Karpas-422 (cell line): Measurements from ENCODE around the gene UBE4A. TPM values are rescaled to one million over a fixed set of nuclear protein-coding genes. Genes with fewer than 3 reads are reported as not detected.

Experiments
- DNase-seq: peaks from one replicate; pipeline ENCODE4 v3.0.0-alpha.2; 2015
- H2AFZ ChIP-seq: fragments of 200-600 bp; sonication (generic); 2 replicates; pipeline ENCODE4 v1.6.1; 2014; ENCODE audit warnings: antibody characterized with exemption, low read length, mixed read lengths
- H3K27ac ChIP-seq: fragments of 200-600 bp; sonication (generic); 2 replicates; pipeline ENCODE4 v1.5.1; 2014; ENCODE audit warnings: mild to moderate bottlenecking, low read length, moderate library complexity
- H3K27me3 ChIP-seq: fragments of 200-600 bp; sonication (generic); 2 replicates; pipeline ENCODE4 v1.6.1; 2014; ENCODE audit warnings: low read length, mixed read lengths
- H3K36me3 ChIP-seq: fragments of 200-600 bp; sonication (generic); 2 replicates; pipeline ENCODE4 v1.6.1; 2014; ENCODE audit warnings: low read length, mixed read lengths; ENCODE audit not compliant: insufficient read depth
- H3K4me1 ChIP-seq: fragments of 200-600 bp; sonication (generic); 2 replicates; pipeline ENCODE4 v1.6.1; 2014; ENCODE audit warnings: mild to moderate bottlenecking, low read length, mixed read lengths
- H3K4me2 ChIP-seq: fragments of 200-600 bp; sonication (generic); 2 replicates; pipeline ENCODE4 v1.6.1; 2014; ENCODE audit warnings: low read length, low read depth, mild to moderate bottlenecking; ENCODE audit not compliant: poor library complexity, severe bottlenecking
- H3K4me3 ChIP-seq: fragments of 200-600 bp; sonication (generic); 2 replicates; pipeline ENCODE4 v1.5.1; 2014; ENCODE audit warnings: mild to moderate bottlenecking, antibody characterized with exemption, low read length, mixed read lengths
- H3K79me2 ChIP-seq: fragments of 200-600 bp; sonication (generic); 2 replicates; pipeline ENCODE4 v1.6.1; 2014; ENCODE audit warnings: mild to moderate bottlenecking, low read length, mixed read lengths
- H3K9ac ChIP-seq: fragments of 200-600 bp; sonication (generic); 2 replicates; pipeline ENCODE4 v1.6.0; 2014; ENCODE audit warnings: low read length
- H3K9me2 ChIP-seq: fragments of 200-600 bp; sonication (generic), shearing (Covaris generic); replicated peaks from 2 replicates; pipeline ENCODE4 v1.6.0; 2014; ENCODE audit warnings: mild to moderate bottlenecking, low read length, moderate library complexity; ENCODE audit not compliant: insufficient read depth
- H3K9me3 ChIP-seq: fragments of 300-700, 200-600 bp; sonication (generic); 2 replicates; pipeline ENCODE4 v1.6.1; 2014; ENCODE audit warnings: low read length, mixed read lengths
- H4K20me1 ChIP-seq: fragments of 200-600 bp; sonication (generic); 2 replicates; pipeline ENCODE4 v1.6.1; 2014; ENCODE audit warnings: mild to moderate bottlenecking, antibody characterized with exemption, low read length, low read depth; ENCODE audit not compliant: insufficient read depth
- total RNA-seq: library from RNA; depleted of rRNA; stranded (reverse); fragments of >200 nt; shearing (Covaris generic); gene quantifications from 2 replicates; pipeline ENCODE4 v1.2.3, GENCODE V29; 2014; ENCODE audit warnings: low replicate concordance

Gene UBE4A
- total RNA-seq, 1 experiment from 2014 or later = 26.3 TPM

DNA sequence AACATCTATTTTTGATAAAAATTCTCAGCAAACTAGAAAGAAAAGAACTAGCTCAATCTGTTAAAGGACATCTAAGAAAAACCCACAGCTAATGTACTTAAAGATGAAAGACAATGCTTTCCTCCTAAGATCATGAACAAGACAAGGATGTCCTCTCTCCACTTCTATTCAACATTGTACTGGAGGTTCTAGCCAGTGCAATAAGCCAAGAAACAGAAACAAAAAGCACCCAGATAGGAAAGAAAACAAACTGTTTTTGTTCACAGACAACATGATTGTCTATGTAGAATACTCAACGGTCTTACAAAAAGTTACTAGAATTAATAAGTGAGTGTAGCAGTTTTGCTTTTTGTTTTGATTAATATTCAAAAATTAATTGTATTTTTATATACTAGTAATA, 24.7 kb upstream of the UBE4A start:
- no peak overlapping the region for H3K4me3 ChIP-seq
- H3K9me2 ChIP-seq = no peaks in the 10 kb centered on the region; the same call in 1 of the 2 replicates
- no peak overlapping the region for H3K9ac ChIP-seq
- peaks cover under 1% of the 10 kb centered on the region for H3K4me1 ChIP-seq
- H3K27me3 ChIP-seq = no peaks in the 10 kb centered on the region
- H2AFZ ChIP-seq = no peak overlapping the region
- no peaks in the 10 kb centered on the region for H3K36me3 ChIP-seq
- H3K27ac ChIP-seq = no peak overlapping the region
- peak; percentile 27 for DNase-seq
- no peaks in the 10 kb centered on the region for H3K9me3 ChIP-seq
- no peaks in the 10 kb centered on the region for H4K20me1 ChIP-seq
- H3K4me2 ChIP-seq = no peak overlapping the region
- H3K79me2 ChIP-seq = no peaks in the 10 kb centered on the region

DNA sequence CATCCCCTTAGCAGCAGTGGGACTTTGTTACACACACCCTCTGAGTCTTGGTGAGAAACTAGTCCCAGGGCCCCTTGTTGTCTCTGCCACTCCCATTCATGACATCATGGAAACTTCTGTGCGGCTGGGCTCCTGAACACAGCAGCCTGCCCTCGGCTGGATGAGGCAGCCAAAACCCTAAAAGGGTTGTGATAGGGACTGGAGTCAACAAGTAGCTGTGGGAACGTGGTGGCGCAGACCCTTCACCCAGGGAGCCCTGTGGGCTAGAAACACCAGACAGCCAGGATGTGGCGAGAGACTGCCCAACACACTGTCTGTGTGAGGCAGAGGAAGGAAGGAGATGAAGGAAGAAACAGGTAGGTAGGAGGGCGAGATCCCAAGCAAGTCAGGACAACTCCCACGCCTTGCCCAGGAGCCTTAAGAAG, 20.8 kb upstream of the UBE4A start:
- no peaks in the 10 kb centered on the region for H3K79me2 ChIP-seq
- no peak for DNase-seq
- H3K4me1 ChIP-seq = peaks cover 36% of the 10 kb centered on the region
- no peak overlapping the region for H3K27ac ChIP-seq
- H3K27me3 ChIP-seq = no peaks in the 10 kb centered on the region
- no peak overlapping the region for H3K9ac ChIP-seq
- H3K36me3 ChIP-seq = no peaks in the 10 kb centered on the region
- H3K9me3 ChIP-seq = no peaks in the 10 kb centered on the region
- no peak overlapping the region for H2AFZ ChIP-seq
- no peaks in the 10 kb centered on the region; the same call in 1 of the 2 replicates for H3K9me2 ChIP-seq
- no peaks in the 10 kb centered on the region for H4K20me1 ChIP-seq
- no peak overlapping the region for H3K4me3 ChIP-seq
- H3K4me2 ChIP-seq = no peak overlapping the region

DNA sequence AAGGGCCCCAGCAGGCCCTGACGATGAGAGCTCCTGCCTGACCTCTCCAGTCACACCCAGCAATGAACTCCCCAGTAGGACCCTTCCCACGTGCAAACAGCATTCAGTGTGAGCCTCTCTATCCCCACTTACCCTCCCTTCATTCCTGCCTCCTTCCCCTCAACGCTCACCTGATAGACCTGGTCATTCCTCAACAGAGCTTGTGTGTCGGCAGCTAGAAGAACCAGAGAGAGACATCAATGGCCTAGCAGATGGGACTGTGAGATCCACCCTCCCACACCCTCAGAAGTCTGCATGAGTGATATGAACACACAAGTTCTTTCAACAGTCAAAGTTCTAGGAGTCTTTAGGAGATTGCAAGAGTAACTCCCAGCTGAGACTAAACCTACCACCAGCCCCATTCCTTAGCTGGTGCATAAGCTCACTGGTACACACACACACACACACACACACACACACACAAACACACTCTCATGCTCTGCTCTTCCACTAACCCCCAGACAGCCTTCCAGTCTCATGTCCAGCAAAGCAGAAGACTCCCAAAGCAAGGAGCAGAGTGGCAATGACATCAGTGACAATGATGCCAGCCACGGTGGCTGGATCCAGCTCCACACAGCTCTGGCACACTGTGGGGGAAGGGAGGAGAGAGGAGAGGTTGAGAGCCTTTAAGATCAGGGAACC, 20.0 kb upstream of the UBE4A start:
- Histone ChIP-seq H3K27me3 (no peaks in the 10 kb centered on the region), H4K20me1 (no peaks in the 10 kb centered on the region), H3K9ac (no peak overlapping the region), H3K36me3 (no peaks in the 10 kb centered on the region), H3K4me2 (no peak overlapping the region), H2AFZ (no peak overlapping the region), H3K9me3 (no peaks in the 10 kb centered on the region), H3K27ac (no peak overlapping the region), H3K4me1 (peaks cover 40% of the 10 kb centered on the region), H3K79me2 (peaks cover 7% of the 10 kb centered on the region), H3K4me3 (no peak overlapping the region), H3K9me2 (no peaks in the 10 kb centered on the region)
- no peak for DNase-seq

DNA sequence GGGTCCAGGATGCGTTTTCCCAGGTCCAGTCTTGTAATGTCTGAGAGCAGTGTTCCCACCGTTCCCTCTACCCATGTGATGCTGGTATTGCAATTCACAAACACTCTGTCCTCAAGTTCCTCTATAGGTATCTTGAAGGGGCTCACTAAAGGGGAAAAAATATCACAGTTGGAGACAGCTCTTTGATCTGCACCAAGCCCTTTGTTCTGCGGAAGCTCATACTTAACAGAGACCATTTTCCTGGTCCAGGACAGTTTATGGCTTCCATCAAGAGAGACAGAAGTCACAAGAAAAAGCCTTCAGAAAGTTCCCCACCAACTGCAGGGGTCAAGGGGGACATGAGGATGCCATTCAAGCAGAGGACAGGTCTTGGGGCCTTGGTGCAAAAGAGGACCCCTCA, 19.0 kb upstream of the UBE4A start:
- Histone ChIP-seq H3K79me2 (peaks cover 17% of the 10 kb centered on the region), H2AFZ (no peak overlapping the region), H3K9me2 (no peaks in the 10 kb centered on the region), H3K27me3 (no peaks in the 10 kb centered on the region), H3K4me3 (no peak overlapping the region), H3K27ac (no peak overlapping the region), H3K4me1 (peaks cover 42% of the 10 kb centered on the region), H3K9ac (no peak overlapping the region), H3K36me3 (0 out of 2 replicates have a peak, but pooled peaks cover 1% of the 10 kb centered on the region), H3K4me2 (no peak overlapping the region), H4K20me1 (no peaks in the 10 kb centered on the region), H3K9me3 (no peaks in the 10 kb centered on the region)
- no peak for DNase-seq

DNA sequence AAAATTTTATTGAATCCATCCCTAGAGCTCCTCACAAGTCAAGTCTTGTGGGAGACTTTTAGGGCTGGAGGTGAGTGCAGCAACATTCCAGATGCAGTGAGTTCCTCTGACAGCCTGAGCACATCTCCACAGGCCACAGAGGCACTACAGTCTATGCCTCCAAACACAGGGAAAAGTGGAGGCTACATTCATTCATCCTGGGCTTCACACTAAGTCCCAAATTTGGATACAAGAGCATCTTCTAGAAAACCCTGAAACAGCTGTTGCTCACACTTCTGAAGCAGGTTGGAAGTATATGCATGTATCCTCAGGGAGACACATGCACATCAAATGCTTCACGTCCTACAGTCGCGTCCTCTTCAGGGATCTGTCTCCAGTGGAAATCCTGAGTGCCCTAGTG, 18.1 kb upstream of the UBE4A start:
- H3K9ac ChIP-seq = no peak overlapping the region
- peaks cover 25% of the 10 kb centered on the region for H3K79me2 ChIP-seq
- DNase-seq = no peak
- H3K4me1 ChIP-seq = peaks cover 49% of the 10 kb centered on the region
- no peak overlapping the region for H2AFZ ChIP-seq
- peaks cover 5% of the 10 kb centered on the region; the same call in 1 of the 2 replicates for H3K36me3 ChIP-seq
- H3K27me3 ChIP-seq = no peaks in the 10 kb centered on the region
- no peaks in the 10 kb centered on the region for H3K9me2 ChIP-seq
- no peaks in the 10 kb centered on the region for H3K9me3 ChIP-seq
- H3K4me2 ChIP-seq = no peak overlapping the region
- no peak overlapping the region for H3K4me3 ChIP-seq
- no peaks in the 10 kb centered on the region for H4K20me1 ChIP-seq
- H3K27ac ChIP-seq = no peak overlapping the region

DNA sequence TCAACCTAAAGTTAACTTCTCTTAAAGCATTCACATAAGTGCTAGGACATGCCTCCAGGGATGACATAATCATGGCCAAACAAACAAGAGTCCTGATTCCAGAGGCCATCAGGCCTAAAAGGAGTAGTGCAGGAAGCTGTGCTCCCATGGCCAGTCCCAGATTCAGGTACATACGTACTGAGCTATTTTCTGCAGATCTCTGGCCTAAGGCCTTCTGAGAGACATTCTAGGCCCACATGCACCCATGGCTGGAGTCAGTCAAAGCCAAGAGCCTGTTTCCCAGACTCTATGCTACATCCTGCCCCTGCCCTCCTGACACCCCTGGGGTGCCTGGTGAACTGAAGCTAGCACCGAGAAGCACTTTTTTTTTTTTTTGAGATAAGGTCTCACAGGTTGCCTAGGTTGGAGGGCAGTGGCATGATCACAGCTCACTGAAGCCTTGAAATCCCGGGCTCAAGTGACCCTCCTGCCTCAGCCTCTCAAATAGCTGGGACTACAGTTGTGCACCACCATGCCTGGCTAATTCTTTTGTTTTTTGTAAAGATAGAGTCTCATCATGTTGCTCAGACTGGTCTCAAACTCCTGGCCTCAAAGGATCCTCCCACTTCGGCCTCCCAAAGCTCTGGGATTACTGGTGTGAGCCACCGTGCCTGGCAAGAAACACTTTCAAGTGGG, 17.4 kb upstream of the UBE4A start:
- peaks cover 32% of the 10 kb centered on the region for H3K79me2 ChIP-seq
- H3K27me3 ChIP-seq = no peaks in the 10 kb centered on the region
- peaks cover 56% of the 10 kb centered on the region for H3K4me1 ChIP-seq
- no peaks in the 10 kb centered on the region for H4K20me1 ChIP-seq
- DNase-seq = no peak
- peak overlapping the region; percentile 96 for H3K27ac ChIP-seq
- H3K4me3 ChIP-seq = 0 out of 2 replicates have a peak overlapping the region, but pooled peaks have one; percentile 80
- H3K4me2 ChIP-seq = peak overlapping the region; percentile 95
- peaks cover 6% of the 10 kb centered on the region; the same call in 1 of the 2 replicates for H3K36me3 ChIP-seq
- no peak overlapping the region for H2AFZ ChIP-seq
- no peaks in the 10 kb centered on the region for H3K9me3 ChIP-seq
- H3K9me2 ChIP-seq = no peaks in the 10 kb centered on the region
- peak overlapping the region; percentile 53 for H3K9ac ChIP-seq

DNA sequence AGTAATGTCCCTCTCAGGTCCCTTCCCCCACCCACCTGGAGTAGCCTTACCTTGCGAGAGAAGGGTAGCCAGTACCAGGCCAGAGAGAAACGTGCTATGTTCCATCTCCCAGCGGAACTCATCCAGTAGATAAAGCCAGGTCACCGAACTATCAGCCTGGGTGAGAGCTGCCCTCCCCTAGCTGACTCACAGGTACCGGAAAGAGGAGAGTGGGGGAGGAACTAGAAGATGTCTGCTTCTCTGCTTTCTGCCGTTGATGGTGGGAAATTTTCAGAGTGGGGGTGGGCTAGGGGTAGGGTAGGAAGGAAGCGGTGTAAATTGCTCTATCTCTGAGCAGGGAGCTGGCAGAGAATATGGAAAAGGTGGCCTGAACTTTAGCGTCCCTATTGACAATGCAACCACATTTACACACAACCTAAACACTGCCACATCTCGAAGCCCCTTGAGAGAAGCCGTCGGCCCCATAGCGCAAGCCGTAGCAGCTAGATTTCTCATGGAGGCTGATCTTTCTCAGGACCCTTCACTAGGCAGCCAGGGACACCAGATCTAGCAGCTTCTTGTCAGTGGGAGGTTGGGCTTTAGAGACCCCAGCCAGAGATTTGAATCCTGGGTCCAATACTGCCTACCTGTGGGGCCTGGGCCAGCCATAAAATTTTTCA, 16.8 kb upstream of the UBE4A start, which contains the start of gene CD3D:
TSS of gene CD3D (minus strand) at position 203 of the 659 bp plus-strand sequence. CDS start at position 105, 98 bp downstream.
- no peaks in the 10 kb centered on the region for H3K27me3 ChIP-seq
- peaks cover 10% of the 10 kb centered on the region; the same call in 1 of the 2 replicates for H3K36me3 ChIP-seq
- H3K4me2 ChIP-seq = peak within 1 kb of the TSS; percentile 95
- no peaks in the 10 kb centered on the region for H3K9me3 ChIP-seq
- H3K79me2 ChIP-seq = peaks cover 38% of the 10 kb centered on the region
- H3K27ac ChIP-seq = peak within 1 kb of the TSS; percentile 96
- H4K20me1 ChIP-seq = no peaks in the 10 kb centered on the region
- peak within 1 kb of the TSS; percentile 80; the same call in 1 of the 2 replicates for H3K4me3 ChIP-seq
- H2AFZ ChIP-seq = no peak within 1 kb of the TSS
- peak within 1 kb of the TSS; percentile 80 for H3K9ac ChIP-seq
- no peaks in the 10 kb centered on the region for H3K9me2 ChIP-seq
- H3K4me1 ChIP-seq = peaks cover 63% of the 10 kb centered on the region
- no peak for DNase-seq

DNA sequence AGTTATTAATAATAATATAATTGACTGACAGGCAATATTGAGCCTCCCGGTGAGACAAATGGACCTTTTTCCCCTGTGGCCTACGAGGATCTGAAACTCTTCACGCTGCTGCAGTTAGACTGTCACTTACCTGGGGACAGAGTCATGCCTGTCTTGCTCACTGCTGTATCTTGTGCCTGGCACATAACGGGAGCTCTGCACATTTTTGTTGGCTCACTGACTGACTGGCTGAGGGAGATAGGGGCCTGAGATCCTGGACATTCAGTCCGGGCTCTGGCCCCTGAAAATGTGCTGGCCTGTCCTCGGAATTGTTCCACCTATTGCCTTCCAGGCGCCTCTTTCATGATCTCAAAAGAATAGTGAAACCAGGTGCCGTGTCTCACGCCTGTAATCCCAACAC, 16.2 kb upstream of the UBE4A start:
- H3K4me2 ChIP-seq = peak overlapping the region; percentile 95
- no peak overlapping the region for H2AFZ ChIP-seq
- peak overlapping the region; percentile 96 for H3K27ac ChIP-seq
- H3K4me3 ChIP-seq = peak overlapping the region; percentile 80; the same call in 1 of the 2 replicates
- H3K79me2 ChIP-seq = peaks cover 41% of the 10 kb centered on the region
- peaks cover 10% of the 10 kb centered on the region for H3K36me3 ChIP-seq
- H3K4me1 ChIP-seq = peaks cover 68% of the 10 kb centered on the region
- peak overlapping the region; percentile 80 for H3K9ac ChIP-seq
- H3K9me3 ChIP-seq = no peaks in the 10 kb centered on the region
- no peaks in the 10 kb centered on the region for H3K27me3 ChIP-seq
- H3K9me2 ChIP-seq = no peaks in the 10 kb centered on the region
- no peaks in the 10 kb centered on the region for H4K20me1 ChIP-seq
- DNase-seq = peak; percentile 86
